GM12878 (cell line): ENCODE data around the gene ZYG11B. TPM values are rescaled to one million over a fixed set of nuclear protein-coding genes. Genes with fewer than 3 reads are reported as not detected.

Source experiments
- ATF7 ChIP-seq: fragments of 450-650 bp; IDR thresholded peaks from 2 replicates; pipeline ENCODE4 v1.6.1; 2016; ENCODE audit warnings: low read depth, mild to moderate bottlenecking
- BCLAF1 ChIP-seq: fragments of 450-650 bp; IDR thresholded peaks from 2 replicates; pipeline ENCODE4 v1.6.1; 2017; ENCODE audit warnings: antibody characterized with exemption, mild to moderate bottlenecking, moderate library complexity
- IKZF1 ChIP-seq: fragments of 450-650 bp; conservative IDR thresholded peaks from 2 replicates; pipeline ENCODE4 v1.6.1; 2017; ENCODE audit warnings: antibody characterized with exemption, mild to moderate bottlenecking
- PKNOX1 ChIP-seq: fragments of 450-650 bp; IDR thresholded peaks from 2 replicates; pipeline ENCODE4 v1.6.1; 2016; ENCODE audit warnings: mild to moderate bottlenecking
- ZNF687 ChIP-seq: fragments of 450-650 bp; IDR thresholded peaks from 2 replicates; pipeline ENCODE4 v1.6.1; 2017; ENCODE audit warnings: mild to moderate bottlenecking, moderate library complexity
- polyA plus RNA-seq, 11 experiments: library from polyadenylated mRNA; depleted of rRNA in 4 of 11; unstranded in 6 of 11; stranded (reverse) in 5 of 11; fragments of >200 nt; fragmentation: Nextera tagmentation in 4 of 11; fragmentation: Illumina TruSeq in 1 of 11; extraction: Ambion mirVana in 4 of 11; extraction: Trizol in 1 of 11; gene quantifications; 1 replicate in 1 of 11; 2 replicates in 10 of 11; pipeline versions ENCODE4 v1.2.1 to v1.2.3, GENCODE V29; 2011 to 2016; ENCODE audit warnings: inconsistent platforms in 2 of 11, missing spikeins in 2 of 11, low read depth in 1 of 11
- total RNA-seq, 4 experiments: library from RNA; depleted of rRNA in 3 of 4; stranded (reverse); fragments of >200 nt in 3 of 4; fragmentation: Illumina TruSeq in 1 of 4; extraction: Trizol in 1 of 4; gene quantifications; 2 replicates each; pipeline versions ENCODE4 v1.2.1 to v1.2.3, GENCODE V29; 2013 to 2021

Gene ZYG11B
- total and polyA plus RNA-seq, 10 of the 15 experiments (the other 5 are each of a cell fraction or from before 2014, with no cell fraction given), result 1.8 to 8.5 (median 5.3) TPM

- TF ChIP-seq BCLAF1 (0 out of 2 replicates have a peak, but pooled peaks have one; percentile 23), ATF7 (peak; percentile 18; the same call in 1 of the 2 replicates), ZNF687 (peak; percentile 83), PKNOX1 (peak; percentile 12; the same call in 1 of the 2 replicates), IKZF1 (peak; percentile 78)
- TF ChIP-seq, all 136 proteins: peak for 27
Observed at GRCh38 chr1:52726265-52727113, at the start of gene ZYG11B (continued).
